Endothelial cell of umbilical vein (primary cell): ENCODE measurements around the gene HES6. TPM values are rescaled to one million over a fixed set of nuclear protein-coding genes. Genes with fewer than 3 reads are reported as not detected.

Experiments
- BruUV-seq: library from RNA; stranded (reverse); fragments of 400-500 nt; replicated peaks from 2 replicates; lab custom pipeline; 2021; lab: Mats Ljungman, UMichigan
- CTCF ChIA-PET: fragments of 300-600, 350-600 bp; sonication (Branson Sonifier 250); formaldehyde crosslinking; loops from one replicate; lab custom pipeline; 2021; ENCODE audit warnings: antibody characterized with exemption, inconsistent platforms; lab: Charles Lee
- POLR2A ChIA-PET: fragments of 300-600, 350-600 bp; sonication (Branson Sonifier 250); formaldehyde crosslinking; loops from one replicate; lab custom pipeline; 2021; ENCODE audit warnings: antibody characterized with exemption, inconsistent platforms; lab: Charles Lee
- DNase-seq: peaks from one replicate; pipeline ENCODE4 v3.0.0-alpha.2; 2011; ENCODE audit warnings: low read depth, low spot score
- FAIRE-seq: peaks from 2 replicates; lab custom pipeline; 2011; peaks lifted over from hg19 to GRCh38; lab: Jason Lieb, UNC
- H2AFZ ChIP-seq: 2 replicates; pipeline ENCODE4 v1.6.0; 2012; ENCODE audit warnings: low read depth, low read length, control low read depth, inconsistent platforms
- H3K27ac ChIP-seq: 2 replicates; pipeline ENCODE4 v1.5.1; 2011; ENCODE audit warnings: low read depth, mild to moderate bottlenecking, control low read depth, low read length, moderate library complexity; ENCODE audit not compliant: insufficient read depth
- H3K27me3 ChIP-seq, 2 experiments: 2 replicates each; pipeline versions ENCODE4 v1.6.0 to v1.6.1; 2011; ENCODE audit warnings: low read length in 2 of 2, mixed read lengths in 1 of 2; ENCODE audit not compliant: control insufficient read depth in 2 of 2, insufficient read depth in 2 of 2
- H3K36me3 ChIP-seq, 2 experiments: 2 replicates in 1 of 2; 3 replicates in 1 of 2; pipeline ENCODE4 v1.5.1; 2011; ENCODE audit warnings: low read length in 2 of 2, mild to moderate bottlenecking in 1 of 2, moderate library complexity in 1 of 2; ENCODE audit not compliant: control insufficient read depth in 2 of 2, insufficient read depth in 2 of 2; ENCODE audit errors: extremely low read depth in 1 of 2
- H3K4me1 ChIP-seq: 3 replicates; pipeline ENCODE4 v1.5.1; 2011; ENCODE audit warnings: mild to moderate bottlenecking, low read length; ENCODE audit not compliant: control insufficient read depth, insufficient read depth; ENCODE audit errors: extremely low read depth
- H3K4me2 ChIP-seq: 2 replicates; pipeline ENCODE4 v1.6.1; 2011; ENCODE audit warnings: low read length, control low read depth, mixed read lengths; ENCODE audit not compliant: insufficient read depth
- H3K4me3 ChIP-seq, 3 experiments: fragments of 200-600 bp in 1 of 3; sonication (generic), shearing (Covaris generic) in 1 of 3; replicated peaks in 1 of 3; 2 replicates each; pipeline ENCODE4 v1.5.1; 2011 to 2016; ENCODE audit warnings: control low read depth in 3 of 3, low read length in 3 of 3, mild to moderate bottlenecking in 2 of 3, inconsistent platforms in 1 of 3, low read depth in 1 of 3, moderate library complexity in 1 of 3; ENCODE audit not compliant: insufficient read depth in 1 of 3
- H3K79me2 ChIP-seq: 2 replicates; pipeline ENCODE4 v1.6.0; 2012; ENCODE audit warnings: low read length, inconsistent platforms; ENCODE audit not compliant: control insufficient read depth, insufficient read depth
- H3K9ac ChIP-seq: replicated peaks from 2 replicates; pipeline ENCODE3; 2011; ENCODE audit warnings: low read length, control low read depth; ENCODE audit not compliant: insufficient read depth; ENCODE audit errors: extremely low read depth
- H3K9me1 ChIP-seq: replicated peaks from 3 replicates; pipeline ENCODE4 v1.6.0; 2011; ENCODE audit warnings: mild to moderate bottlenecking, low read length; ENCODE audit not compliant: control insufficient read depth, insufficient read depth; ENCODE audit errors: extremely low read depth
- H3K9me3 ChIP-seq: replicated peaks from 2 replicates; pipeline ENCODE4 v1.5.1; 2012; ENCODE audit warnings: low read length, inconsistent platforms; ENCODE audit not compliant: control insufficient read depth, insufficient read depth
- H4K20me1 ChIP-seq: replicated peaks from 2 replicates; pipeline ENCODE3; 2011; ENCODE audit warnings: mild to moderate bottlenecking, low read length; ENCODE audit not compliant: control insufficient read depth, insufficient read depth; ENCODE audit errors: extremely low read depth
- GATA2 ChIP-seq: IDR thresholded peaks from 2 replicates; pipeline ENCODE4 v1.7.0; 2011; ENCODE audit warnings: low read depth, mild to moderate bottlenecking, moderate library complexity, mixed read lengths, low read length; ENCODE audit not compliant: insufficient read length, insufficient read depth
- JUN ChIP-seq: IDR thresholded peaks from 2 replicates; pipeline ENCODE4 v1.6.1; 2011; ENCODE audit warnings: borderline replicate concordance, low read depth; ENCODE audit not compliant: insufficient read length, insufficient read depth
- MAX ChIP-seq: IDR thresholded peaks from 2 replicates; pipeline ENCODE4 v1.6.1; 2011; ENCODE audit not compliant: insufficient read depth, insufficient read length
- POLR2A ChIP-seq: IDR thresholded peaks from 2 replicates; pipeline ENCODE4 v1.6.1; 2012; ENCODE audit warnings: low read depth, mild to moderate bottlenecking, control low read depth, low read length
- POLR2AphosphoS5 ChIP-seq: IDR thresholded peaks from 2 replicates; pipeline ENCODE4 v1.6.1; 2012; ENCODE audit warnings: low read depth, mild to moderate bottlenecking, control low read depth, low read length, moderate library complexity; ENCODE audit not compliant: insufficient read depth
- dilution Hi-C: fragments of 300-500 bp; cut with MboI; formaldehyde crosslinking; loops from one replicate; pipeline ENCODE4 v1.15.0; 2019; ENCODE audit warnings: low sequenced_read_pairs; ENCODE audit not compliant: extremely low pct_ligation_motif_present
- intact Hi-C: fragments of 100-400 bp; cut with micrococcal nuclease; formaldehyde crosslinking; loops from one replicate; pipeline ENCODE4 v1.10.0; 2022
- polyA plus RNA-seq, 4 experiments: library from polyadenylated mRNA; depleted of rRNA in 3 of 4; stranded (reverse) in 3 of 4; unstranded in 1 of 4; fragments of >200 nt; gene quantifications; 2 replicates each; pipeline versions ENCODE4 v1.2.1 to v1.2.3, GENCODE V29; 2011 to 2012; ENCODE audit warnings: missing spikeins in 1 of 4
- total RNA-seq: library from RNA; stranded (reverse); gene quantifications from 2 replicates; pipeline ENCODE4 v1.2.3, GENCODE V29; 2021
- TF ChIP-seq, protein P1 (sequence below), 2 donors: IDR thresholded peaks; 1 replicate in 1 of 2; 2 replicates in 1 of 2; pipeline ENCODE4 v1.5.1; 2011; ENCODE audit warnings: low read length in 2 of 2, mild to moderate bottlenecking in 2 of 2, moderate library complexity in 2 of 2, control low read depth in 1 of 2, inconsistent platforms in 1 of 2, low read depth in 1 of 2; ENCODE audit not compliant: insufficient read depth in 1 of 2; ENCODE audit errors: extremely low read depth in 1 of 2

The HES6 gene
- total and polyA plus RNA-seq, 2 donors (not counting 3 experiments of a cell fraction or from before 2014, with no cell fraction given), result 2.2 to 5.1 TPM

DNA sequence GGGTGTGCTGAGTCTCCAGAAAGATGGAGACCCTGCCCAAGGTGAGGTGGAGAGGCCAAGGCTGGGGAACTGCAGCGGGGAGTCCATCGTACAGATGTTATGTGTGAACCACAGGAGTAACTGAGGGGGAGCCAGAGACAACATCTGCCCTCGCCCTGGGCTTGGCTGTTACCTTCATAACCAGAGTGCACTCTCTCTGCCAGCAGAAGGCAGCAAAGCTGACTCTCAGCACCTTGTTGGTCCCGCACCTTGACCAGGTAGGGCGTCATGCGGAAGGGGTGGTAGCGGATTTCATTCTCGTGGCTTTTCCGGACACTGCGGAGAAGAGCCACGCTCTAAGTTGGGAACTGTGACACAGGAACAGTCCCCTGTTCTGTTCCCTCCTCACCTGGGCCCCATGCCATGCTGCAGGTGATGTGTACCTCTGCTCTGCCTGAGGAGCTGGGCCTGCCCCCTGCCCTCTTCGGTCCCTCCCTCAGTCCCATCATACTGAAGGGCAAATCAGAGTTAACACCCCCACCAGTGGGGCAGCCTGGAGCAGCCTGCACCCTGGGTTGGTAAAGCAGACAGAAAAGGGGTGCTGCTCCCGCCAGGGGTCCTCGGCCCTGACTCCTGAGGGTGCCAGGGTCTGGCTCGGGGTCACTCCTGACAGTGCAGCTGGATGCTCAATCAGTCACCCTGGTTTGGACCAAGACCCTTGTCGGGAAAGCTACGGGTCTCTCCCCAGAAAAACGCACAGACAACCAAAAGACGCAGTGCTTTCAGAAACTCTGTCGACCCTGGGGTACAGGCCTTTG is 28.2 kb upstream of the HES6 start:
- no peak for DNase-seq
- Histone ChIP-seq H3K4me3 (no peak overlapping the region), H3K9me1 (no peaks in the 10 kb centered on the region), H3K9me3 (no peaks in the 10 kb centered on the region), H3K4me2 (no peak overlapping the region), H4K20me1 (no peaks in the 10 kb centered on the region), H3K4me1 (peaks cover 12% of the 10 kb centered on the region), H3K79me2 (no peaks in the 10 kb centered on the region), H3K27me3 (no peaks in the 10 kb centered on the region), H3K36me3 (peaks cover 0 to 3% of the 10 kb centered on the region in 2 experiments), H2AFZ (no peak overlapping the region), H3K9ac (no peak overlapping the region), H3K27ac (no peak overlapping the region)
- dilution Hi-C loops (no loop called here), intact Hi-C loops (loop anchor here (10.0 kb wide), 2 partner anchors 343 to 753 kb away; no protein-coding TSS in a partner anchor)
- ChIA-PET POLR2A (no interaction called here), CTCF (no interaction called here)
- TF ChIP-seq GATA2 (no peak), POLR2A (no peak), JUN (no peak), POLR2AphosphoS5 (no peak), MAX (no peak)
- TF ChIP-seq, protein P1, sequence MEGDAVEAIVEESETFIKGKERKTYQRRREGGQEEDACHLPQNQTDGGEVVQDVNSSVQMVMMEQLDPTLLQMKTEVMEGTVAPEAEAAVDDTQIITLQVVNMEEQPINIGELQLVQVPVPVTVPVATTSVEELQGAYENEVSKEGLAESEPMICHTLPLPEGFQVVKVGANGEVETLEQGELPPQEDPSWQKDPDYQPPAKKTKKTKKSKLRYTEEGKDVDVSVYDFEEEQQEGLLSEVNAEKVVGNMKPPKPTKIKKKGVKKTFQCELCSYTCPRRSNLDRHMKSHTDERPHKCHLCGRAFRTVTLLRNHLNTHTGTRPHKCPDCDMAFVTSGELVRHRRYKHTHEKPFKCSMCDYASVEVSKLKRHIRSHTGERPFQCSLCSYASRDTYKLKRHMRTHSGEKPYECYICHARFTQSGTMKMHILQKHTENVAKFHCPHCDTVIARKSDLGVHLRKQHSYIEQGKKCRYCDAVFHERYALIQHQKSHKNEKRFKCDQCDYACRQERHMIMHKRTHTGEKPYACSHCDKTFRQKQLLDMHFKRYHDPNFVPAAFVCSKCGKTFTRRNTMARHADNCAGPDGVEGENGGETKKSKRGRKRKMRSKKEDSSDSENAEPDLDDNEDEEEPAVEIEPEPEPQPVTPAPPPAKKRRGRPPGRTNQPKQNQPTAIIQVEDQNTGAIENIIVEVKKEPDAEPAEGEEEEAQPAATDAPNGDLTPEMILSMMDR (IDR thresholded peaks at IDR 0.05; ENCODE audit: extremely low read depth in 1 of 2, insufficient read depth in 1 of 2, low read depth in 1 of 2, low read length in 2 of 2), result no peak
- no peak for FAIRE-seq
- no TSS peak for BruUV-seq
